ENCODE results near the gene FOXC1. TPM values are rescaled to one million over a fixed set of nuclear protein-coding genes. Genes with fewer than 3 reads are reported as not detected.

Gene FOXC1
- total and polyA plus RNA-seq, 2 of the 13 experiments (the other 11 are each of a cell fraction or from before 2014, with no cell fraction given): 0.44 to 0.55 TPM

GRCh38 chr6:1611572-1612298 lies 2.0 kb downstream of the FOXC1 start (continued):
- peak; percentile 90 for TF ChIP-seq ZNF770 (CRISPR knock-in tag; IDR thresholded peaks at IDR 0.05)
- TF ChIP-seq ARNT (IDR thresholded peaks at IDR 0.05): no peak
- TF ChIP-seq, protein P1, sequence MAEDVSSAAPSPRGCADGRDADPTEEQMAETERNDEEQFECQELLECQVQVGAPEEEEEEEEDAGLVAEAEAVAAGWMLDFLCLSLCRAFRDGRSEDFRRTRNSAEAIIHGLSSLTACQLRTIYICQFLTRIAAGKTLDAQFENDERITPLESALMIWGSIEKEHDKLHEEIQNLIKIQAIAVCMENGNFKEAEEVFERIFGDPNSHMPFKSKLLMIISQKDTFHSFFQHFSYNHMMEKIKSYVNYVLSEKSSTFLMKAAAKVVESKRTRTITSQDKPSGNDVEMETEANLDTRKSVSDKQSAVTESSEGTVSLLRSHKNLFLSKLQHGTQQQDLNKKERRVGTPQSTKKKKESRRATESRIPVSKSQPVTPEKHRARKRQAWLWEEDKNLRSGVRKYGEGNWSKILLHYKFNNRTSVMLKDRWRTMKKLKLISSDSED (CRISPR knock-in tag; IDR thresholded peaks at IDR 0.05): 0 out of 2 replicates have a peak, but pooled peaks have one; percentile 57
- TF ChIP-seq DMAP1 (CRISPR knock-in tag; IDR thresholded peaks at IDR 0.05): 0 out of 2 replicates have a peak, but pooled peaks have one; percentile 24
- no peak for TF ChIP-seq BRF2 (CRISPR knock-in tag; IDR thresholded peaks at IDR 0.05)
- no peak for TF ChIP-seq ZNF431 (CRISPR knock-in tag; IDR thresholded peaks at IDR 0.05; ENCODE audit: borderline replicate concordance, low read depth)
- no peak for TF ChIP-seq HNF1A (IDR thresholded peaks at IDR 0.05; ENCODE audit: low read depth)
- TF ChIP-seq HNF1A (CRISPR knock-in tag; IDR thresholded peaks at IDR 0.05; ENCODE audit: borderline replicate concordance): no peak
- no peak for TF ChIP-seq RXRA (CRISPR knock-in tag; IDR thresholded peaks at IDR 0.05)
- TF ChIP-seq ZNF557 (CRISPR knock-in tag; IDR thresholded peaks at IDR 0.05): no peak
- no peak for TF ChIP-seq ZNF704 (CRISPR knock-in tag; IDR thresholded peaks at IDR 0.05; ENCODE audit: borderline replicate concordance)
- TF ChIP-seq AGO2 (optimal IDR thresholded peaks at IDR 0.05; ENCODE audit: low read depth, low read length): peak; percentile 90
- TF ChIP-seq ZFP36L1 (CRISPR knock-in tag; IDR thresholded peaks at IDR 0.05): no peak
- no peak for TF ChIP-seq NFATC3 (CRISPR knock-in tag; IDR thresholded peaks at IDR 0.05)
- TF ChIP-seq FOXJ3 (CRISPR knock-in tag; IDR thresholded peaks at IDR 0.05; ENCODE audit: borderline replicate concordance): no peak
- no peak for TF ChIP-seq MYPOP (CRISPR knock-in tag; IDR thresholded peaks at IDR 0.05)
- no peak for TF ChIP-seq ZSCAN22 (CRISPR knock-in tag; IDR thresholded peaks at IDR 0.05)
- TF ChIP-seq, protein P2, sequence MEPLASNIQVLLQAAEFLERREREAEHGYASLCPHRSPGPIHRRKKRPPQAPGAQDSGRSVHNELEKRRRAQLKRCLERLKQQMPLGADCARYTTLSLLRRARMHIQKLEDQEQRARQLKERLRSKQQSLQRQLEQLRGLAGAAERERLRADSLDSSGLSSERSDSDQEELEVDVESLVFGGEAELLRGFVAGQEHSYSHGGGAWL (CRISPR knock-in tag; IDR thresholded peaks at IDR 0.05): peak; percentile 57; the same call in 1 of the 2 replicates

Data from HepG2 (cell line).